ENCODE measurements around the gene UTS2B.

GRCh38 chr3:191328962-191329653 lies 1.2 kb downstream of the UTS2B start, which contains the start of gene CCDC50:
- TF ChIP-seq CTCF (IDR thresholded peaks at IDR 0.05) (peak in 1 of 6 experiments; percentile 10), POLR2A (IDR thresholded peaks at IDR 0.05) (peak in 2 of 4 donors; percentile 64 to 74)
